ENCODE results near the gene KRTAP12-2. TPM values are rescaled to one million over a fixed set of nuclear protein-coding genes. Genes with fewer than 3 reads are reported as not detected.

The KRTAP12-2 gene
- total RNA-seq, 1 experiment from 2014 or later: 1.8 TPM

- BruUV-seq (replicated peaks): no TSS peak
- Histone ChIP-seq H3K4me3 (ENCODE audit: low read depth, low read length, poor library complexity, severe bottlenecking) (no peak overlapping the region), H3K9me3 (ENCODE audit: low read depth, low read length, poor library complexity, severe bottlenecking) (peaks cover 27% of the 10 kb centered on the region), H3K27ac (ENCODE audit: low read depth, low read length, poor library complexity, severe bottlenecking) (no peak overlapping the region), H3K27me3 (replicated peaks; ENCODE audit: insufficient read depth, low read depth, low read length, poor library complexity) (no peaks in the 10 kb centered on the region), H3K36me3 (ENCODE audit: insufficient read depth, low read length, poor library complexity, severe bottlenecking) (no peaks in the 10 kb centered on the region), H3K4me1 (ENCODE audit: insufficient read depth, low read length, poor library complexity, severe bottlenecking) (no peaks in the 10 kb centered on the region)
- intact Hi-C loops (cut with micrococcal nuclease; ENCODE audit: unreplicated experiment): no loop called here
- DNase-seq (ENCODE audit: low spot score): no peak
- ChIA-PET CTCF (no interaction called here), POLR2A (ENCODE audit: low non-redundant PET) (no interaction called here)
- no peak for TF ChIP-seq EZH2 (IDR thresholded peaks at IDR 0.05; ENCODE audit: borderline replicate concordance, low read depth, low read length, poor library complexity, severe bottlenecking)
- no peak for TF ChIP-seq CTCF (conservative IDR thresholded peaks at IDR 0.05; ENCODE audit: low read depth, low read length)
These were observed 43.2 kb downstream of the KRTAP12-2 start for GRCh38 chr21:44623575-44623974.

DNA sequence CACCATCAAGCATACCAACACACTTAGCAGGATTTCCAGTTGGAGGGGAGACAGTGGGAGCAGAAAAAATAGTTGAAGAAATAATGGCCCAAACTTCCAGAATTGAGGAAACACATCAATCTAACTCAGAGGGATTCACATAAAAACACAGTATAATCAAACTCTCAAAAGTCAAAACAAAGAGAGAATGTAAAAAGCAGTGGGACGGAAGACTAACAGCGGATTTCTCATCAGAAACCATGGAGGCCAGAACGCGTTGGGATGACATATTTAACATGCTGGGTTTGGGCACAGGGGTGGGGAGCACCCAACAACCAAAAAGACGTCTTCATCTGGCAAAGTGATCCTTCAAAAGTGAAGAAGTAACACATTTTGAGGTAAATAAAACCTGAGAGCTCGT, 46.8 kb downstream of the KRTAP12-2 start:
- Histone ChIP-seq H3K4me3 (ENCODE audit: low read depth, low read length, poor library complexity, severe bottlenecking) (no peak overlapping the region), H3K4me1 (ENCODE audit: insufficient read depth, low read length, poor library complexity, severe bottlenecking) (no peaks in the 10 kb centered on the region), H3K9me3 (ENCODE audit: low read depth, low read length, poor library complexity, severe bottlenecking) (peaks cover 27% of the 10 kb centered on the region), H3K27me3 (replicated peaks; ENCODE audit: insufficient read depth, low read depth, low read length, poor library complexity) (no peaks in the 10 kb centered on the region), H3K36me3 (ENCODE audit: insufficient read depth, low read length, poor library complexity, severe bottlenecking) (no peaks in the 10 kb centered on the region), H3K27ac (ENCODE audit: low read depth, low read length, poor library complexity, severe bottlenecking) (no peak overlapping the region)
- no TSS peak for BruUV-seq (replicated peaks)
- TF ChIP-seq EZH2 (IDR thresholded peaks at IDR 0.05; ENCODE audit: borderline replicate concordance, low read depth, low read length, poor library complexity, severe bottlenecking): no peak
- TF ChIP-seq CTCF (conservative IDR thresholded peaks at IDR 0.05; ENCODE audit: low read depth, low read length): no peak
- POLR2A ChIA-PET (ENCODE audit: low non-redundant PET): no interaction called here
- CTCF ChIA-PET: no interaction called here
- intact Hi-C loops (cut with micrococcal nuclease; ENCODE audit: unreplicated experiment): no loop called here
- no peak for DNase-seq (ENCODE audit: low spot score)

- Histone ChIP-seq H3K27ac (ENCODE audit: low read depth, low read length, poor library complexity, severe bottlenecking) (no peak overlapping the region), H3K27me3 (replicated peaks; ENCODE audit: insufficient read depth, low read depth, low read length, poor library complexity) (no peaks in the 10 kb centered on the region), H3K4me3 (ENCODE audit: low read depth, low read length, poor library complexity, severe bottlenecking) (no peak overlapping the region), H3K36me3 (ENCODE audit: insufficient read depth, low read length, poor library complexity, severe bottlenecking) (no peaks in the 10 kb centered on the region), H3K9me3 (ENCODE audit: low read depth, low read length, poor library complexity, severe bottlenecking) (peaks cover 17% of the 10 kb centered on the region), H3K4me1 (ENCODE audit: insufficient read depth, low read length, poor library complexity, severe bottlenecking) (no peaks in the 10 kb centered on the region)
- ChIA-PET CTCF (no interaction called here), POLR2A (ENCODE audit: low non-redundant PET) (no interaction called here)
- TF ChIP-seq CTCF (conservative IDR thresholded peaks at IDR 0.05; ENCODE audit: low read depth, low read length) (no peak), EZH2 (IDR thresholded peaks at IDR 0.05; ENCODE audit: borderline replicate concordance, low read depth, low read length, poor library complexity, severe bottlenecking) (no peak)
- BruUV-seq (replicated peaks): no TSS peak
- DNase-seq (ENCODE audit: low spot score): no peak
- intact Hi-C loops (cut with micrococcal nuclease; ENCODE audit: unreplicated experiment): no loop called here
These were observed 47.8 kb downstream of the KRTAP12-2 start for GRCh38 chr21:44618909-44619308.

Data from A673 (cell line).